GM23338 (cell line): ENCODE measurements around the gene CHD2. TPM values are rescaled to one million over a fixed set of nuclear protein-coding genes. Genes with fewer than 3 reads are reported as not detected.

Experiments used
- ATAC-seq: fragments of 200-7000 bp; cut with Tn5 transposase; 3 replicates; pipeline ENCODE4 v1.9.1; 2020
- DNase-seq: peaks from one replicate; pipeline ENCODE4 v3.0.0-alpha.2; 2015; ENCODE audit warnings: low spot score
- H2AFZ ChIP-seq: fragments of 200-600 bp; sonication (generic); 2 replicates; pipeline ENCODE4 v1.8.0; 2016; ENCODE audit warnings: antibody characterized with exemption, mild to moderate bottlenecking, moderate library complexity
- H3F3A ChIP-seq: fragments of 200-600 bp; sonication (generic); replicated peaks from 2 replicates; pipeline ENCODE4 v1.8.0; 2017; ENCODE audit warnings: antibody characterized with exemption, mixed run types, low read depth
- H3K27ac ChIP-seq: fragments of 200-600 bp; sonication (generic); 2 replicates; pipeline ENCODE4 v1.6.1; 2016; ENCODE audit warnings: low read depth
- H3K27me3 ChIP-seq: fragments of 200-600 bp; sonication (generic); 2 replicates; pipeline ENCODE4 v1.8.0; 2016; ENCODE audit warnings: mild to moderate bottlenecking, mixed run types, moderate library complexity; ENCODE audit not compliant: insufficient read depth
- H3K36me3 ChIP-seq: fragments of 200-600 bp; sonication (generic); 2 replicates; pipeline ENCODE4 v1.8.0; 2016; ENCODE audit warnings: mild to moderate bottlenecking; ENCODE audit not compliant: insufficient read depth
- H3K4me1 ChIP-seq: fragments of 200-600 bp; sonication (generic); 2 replicates; pipeline ENCODE4 v1.8.0; 2016; ENCODE audit warnings: mild to moderate bottlenecking, moderate library complexity; ENCODE audit not compliant: insufficient read depth
- H3K4me2 ChIP-seq: fragments of 200-600 bp; sonication (generic); 2 replicates; pipeline ENCODE4 v1.7.1; 2017; ENCODE audit warnings: mixed run types
- H3K4me3 ChIP-seq: fragments of 200-600 bp; sonication (generic); 2 replicates; pipeline ENCODE4 v1.6.1; 2016; ENCODE audit warnings: mixed run types
- H3K79me2 ChIP-seq: fragments of 200-600 bp; sonication (generic); replicated peaks from 2 replicates; pipeline ENCODE4 v1.8.0; 2017; ENCODE audit warnings: mild to moderate bottlenecking; ENCODE audit not compliant: insufficient read depth
- H3K9me2 ChIP-seq: fragments of 200-600 bp; sonication (generic); 2 replicates; pipeline ENCODE4 v1.8.0; 2017; ENCODE audit not compliant: insufficient read depth
- H4K20me1 ChIP-seq: fragments of 200-600 bp; sonication (generic); replicated peaks from 2 replicates; pipeline ENCODE4 v1.8.0; 2017; ENCODE audit warnings: mild to moderate bottlenecking; ENCODE audit not compliant: insufficient read depth
- H3K27ac Mint-ChIP-seq: 2 replicates; pipeline ENCODE4 v1.8.0; 2020; ENCODE audit warnings: inconsistent platforms, mild to moderate bottlenecking, moderate library complexity, mixed read lengths
- H3K27me3 Mint-ChIP-seq: 3 replicates; pipeline ENCODE4 v1.8.0; 2022; ENCODE audit warnings: low read depth, mild to moderate bottlenecking, moderate library complexity, mixed read lengths, inconsistent platforms; ENCODE audit not compliant: insufficient read depth, poor library complexity
- H3K36me3 Mint-ChIP-seq: 3 replicates; pipeline ENCODE4 v1.8.0; 2021; ENCODE audit warnings: low read depth, mild to moderate bottlenecking, inconsistent platforms, moderate library complexity, mixed read lengths
- H3K4me1 Mint-ChIP-seq: 3 replicates; pipeline ENCODE4 v1.8.0; 2020; ENCODE audit warnings: mild to moderate bottlenecking, inconsistent platforms, mixed read lengths
- H3K4me3 Mint-ChIP-seq: 3 replicates; pipeline ENCODE4 v1.8.0; 2021; ENCODE audit warnings: moderate library complexity, mild to moderate bottlenecking, inconsistent platforms, mixed read lengths
- H3K9me3 Mint-ChIP-seq: 3 replicates; pipeline ENCODE4 v1.8.0; 2020; ENCODE audit warnings: moderate library complexity, mild to moderate bottlenecking, inconsistent platforms, mixed read lengths
- CREB1 ChIP-seq: fragments of 250-450 bp; sonication (Bioruptor Pico); IDR thresholded peaks from 2 replicates; pipeline ENCODE4 v1.5.0; 2020; ENCODE audit warnings: low read depth, mild to moderate bottlenecking, moderate library complexity
- CTCF ChIP-seq, 2 experiments: fragments of 200-600 bp in 1 of 2; sonication (generic) in 1 of 2; conservative IDR thresholded peaks; 2 replicates each; pipeline versions ENCODE4 v1.5.1 to v1.6.1; 2016 to 2017; ENCODE audit warnings: antibody characterized with exemption in 2 of 2, low read depth in 2 of 2, mild to moderate bottlenecking in 2 of 2, moderate library complexity in 1 of 2
- ETS1 ChIP-seq: IDR thresholded peaks from 2 replicates; pipeline ENCODE4 v1.6.1; 2016; ENCODE audit warnings: antibody characterized with exemption
- EZH2 ChIP-seq: fragments of 200-600 bp; sonication (generic); IDR thresholded peaks from one replicate; pipeline ENCODE4 v1.8.0; 2017; ENCODE audit warnings: antibody characterized with exemption, mild to moderate bottlenecking, low read depth; ENCODE audit not compliant: unreplicated experiment
- EZH2phosphoT487 ChIP-seq: fragments of 200-600 bp; sonication (generic); IDR thresholded peaks from one replicate; pipeline ENCODE4 v1.8.1; 2018; ENCODE audit warnings: antibody characterized with exemption; ENCODE audit not compliant: unreplicated experiment
- JUNB ChIP-seq: IDR thresholded peaks from one replicate; pipeline ENCODE4 v1.6.1; 2016; ENCODE audit warnings: antibody characterized with exemption; ENCODE audit not compliant: unreplicated experiment
- NANOG ChIP-seq: IDR thresholded peaks from 2 replicates; pipeline ENCODE4 v1.6.1; 2016; ENCODE audit warnings: antibody characterized with exemption, borderline replicate concordance
- POLR2AphosphoS5 ChIP-seq: IDR thresholded peaks from 2 replicates; pipeline ENCODE4 v1.6.1; 2016; ENCODE audit warnings: antibody characterized with exemption, low read depth
- REST ChIP-seq: IDR thresholded peaks from one replicate; pipeline ENCODE4 v1.6.1; 2018; ENCODE audit warnings: antibody characterized with exemption; ENCODE audit not compliant: unreplicated experiment
- STAT1 ChIP-seq: IDR thresholded peaks from one replicate; pipeline ENCODE4 v1.6.1; 2016; ENCODE audit warnings: antibody characterized with exemption; ENCODE audit not compliant: unreplicated experiment
- ZNF114 ChIP-seq: fragments of 250-450 bp; sonication (Bioruptor Pico); IDR thresholded peaks from 2 replicates; pipeline ENCODE4 v1.5.0; 2020; ENCODE audit warnings: mild to moderate bottlenecking, moderate library complexity
- ZNF331 ChIP-seq: fragments of 250-450 bp; sonication (Bioruptor Pico); IDR thresholded peaks from 2 replicates; pipeline ENCODE4 v1.5.0; 2020; ENCODE audit warnings: low read depth, mild to moderate bottlenecking, moderate library complexity
- polyA plus RNA-seq: library from polyadenylated mRNA; unstranded; fragments of >200 nt; fragmentation: Nextera tagmentation; extraction: Ambion mirVana; gene quantifications from 2 replicates; pipeline ENCODE4 v1.2.1, GENCODE V29; 2016
- total RNA-seq: library from RNA; depleted of rRNA; stranded (reverse); fragments of >200 nt; shearing (Covaris generic); gene quantifications from 2 replicates; pipeline ENCODE4 v1.2.3, GENCODE V29; 2014
- TF ChIP-seq, protein P1 (sequence below): fragments of 250-450 bp; sonication (Bioruptor Pico); IDR thresholded peaks from 2 replicates; pipeline ENCODE4 v1.5.0; 2020; ENCODE audit warnings: mild to moderate bottlenecking, moderate library complexity

CHD2 gene
- total and polyA plus RNA-seq, 2 experiments from 2014 or later = 119 to 130 TPM

DNA sequence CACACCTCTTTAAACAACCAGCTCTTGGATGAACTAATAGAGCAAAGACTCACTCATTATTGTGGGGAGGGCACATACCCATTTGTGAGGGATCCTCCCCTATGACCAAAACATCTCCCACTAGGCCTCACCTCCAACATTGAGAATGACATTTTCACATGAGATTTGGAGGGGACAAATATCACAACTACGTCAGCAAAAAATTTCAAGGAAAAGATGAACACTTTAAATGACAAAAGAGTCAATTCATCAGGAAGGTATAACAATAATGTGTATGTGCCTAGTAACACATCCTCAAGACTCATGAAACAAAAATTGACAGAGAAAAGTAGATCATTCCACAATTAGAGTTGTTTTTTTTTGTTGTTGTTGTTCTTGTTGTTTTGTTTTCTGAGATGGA, 38.4 kb upstream of the CHD2 start:
- H3K27me3 Mint-ChIP-seq = peaks cover 1% of the 10 kb centered on the region
- H4K20me1 ChIP-seq = no peaks in the 10 kb centered on the region
- no peak for ATAC-seq
- no peaks in the 10 kb centered on the region for H3K36me3 ChIP-seq
- H3K4me1 Mint-ChIP-seq = no peaks in the 10 kb centered on the region
- no peaks in the 10 kb centered on the region for H3K79me2 ChIP-seq
- H3K27ac Mint-ChIP-seq = no peak overlapping the region
- no peaks in the 10 kb centered on the region for H3K36me3 Mint-ChIP-seq
- H3K9me2 ChIP-seq = no peaks in the 10 kb centered on the region
- H3K27ac ChIP-seq = no peak overlapping the region
- no peak overlapping the region for H3K4me3 ChIP-seq
- TF ChIP-seq EZH2phosphoT487 (no peak), ZNF331 (no peak), STAT1 (no peak), CTCF (conservative IDR thresholded peaks at IDR 0.05; ENCODE audit: low read depth in 2 of 2) (no peak), ZNF114 (no peak), CREB1 (CRISPR knock-in tag) (no peak), ETS1 (no peak), EZH2 (no peak), POLR2AphosphoS5 (no peak), NANOG (no peak), JUNB (no peak), REST (no peak)
- TF ChIP-seq, protein P1, sequence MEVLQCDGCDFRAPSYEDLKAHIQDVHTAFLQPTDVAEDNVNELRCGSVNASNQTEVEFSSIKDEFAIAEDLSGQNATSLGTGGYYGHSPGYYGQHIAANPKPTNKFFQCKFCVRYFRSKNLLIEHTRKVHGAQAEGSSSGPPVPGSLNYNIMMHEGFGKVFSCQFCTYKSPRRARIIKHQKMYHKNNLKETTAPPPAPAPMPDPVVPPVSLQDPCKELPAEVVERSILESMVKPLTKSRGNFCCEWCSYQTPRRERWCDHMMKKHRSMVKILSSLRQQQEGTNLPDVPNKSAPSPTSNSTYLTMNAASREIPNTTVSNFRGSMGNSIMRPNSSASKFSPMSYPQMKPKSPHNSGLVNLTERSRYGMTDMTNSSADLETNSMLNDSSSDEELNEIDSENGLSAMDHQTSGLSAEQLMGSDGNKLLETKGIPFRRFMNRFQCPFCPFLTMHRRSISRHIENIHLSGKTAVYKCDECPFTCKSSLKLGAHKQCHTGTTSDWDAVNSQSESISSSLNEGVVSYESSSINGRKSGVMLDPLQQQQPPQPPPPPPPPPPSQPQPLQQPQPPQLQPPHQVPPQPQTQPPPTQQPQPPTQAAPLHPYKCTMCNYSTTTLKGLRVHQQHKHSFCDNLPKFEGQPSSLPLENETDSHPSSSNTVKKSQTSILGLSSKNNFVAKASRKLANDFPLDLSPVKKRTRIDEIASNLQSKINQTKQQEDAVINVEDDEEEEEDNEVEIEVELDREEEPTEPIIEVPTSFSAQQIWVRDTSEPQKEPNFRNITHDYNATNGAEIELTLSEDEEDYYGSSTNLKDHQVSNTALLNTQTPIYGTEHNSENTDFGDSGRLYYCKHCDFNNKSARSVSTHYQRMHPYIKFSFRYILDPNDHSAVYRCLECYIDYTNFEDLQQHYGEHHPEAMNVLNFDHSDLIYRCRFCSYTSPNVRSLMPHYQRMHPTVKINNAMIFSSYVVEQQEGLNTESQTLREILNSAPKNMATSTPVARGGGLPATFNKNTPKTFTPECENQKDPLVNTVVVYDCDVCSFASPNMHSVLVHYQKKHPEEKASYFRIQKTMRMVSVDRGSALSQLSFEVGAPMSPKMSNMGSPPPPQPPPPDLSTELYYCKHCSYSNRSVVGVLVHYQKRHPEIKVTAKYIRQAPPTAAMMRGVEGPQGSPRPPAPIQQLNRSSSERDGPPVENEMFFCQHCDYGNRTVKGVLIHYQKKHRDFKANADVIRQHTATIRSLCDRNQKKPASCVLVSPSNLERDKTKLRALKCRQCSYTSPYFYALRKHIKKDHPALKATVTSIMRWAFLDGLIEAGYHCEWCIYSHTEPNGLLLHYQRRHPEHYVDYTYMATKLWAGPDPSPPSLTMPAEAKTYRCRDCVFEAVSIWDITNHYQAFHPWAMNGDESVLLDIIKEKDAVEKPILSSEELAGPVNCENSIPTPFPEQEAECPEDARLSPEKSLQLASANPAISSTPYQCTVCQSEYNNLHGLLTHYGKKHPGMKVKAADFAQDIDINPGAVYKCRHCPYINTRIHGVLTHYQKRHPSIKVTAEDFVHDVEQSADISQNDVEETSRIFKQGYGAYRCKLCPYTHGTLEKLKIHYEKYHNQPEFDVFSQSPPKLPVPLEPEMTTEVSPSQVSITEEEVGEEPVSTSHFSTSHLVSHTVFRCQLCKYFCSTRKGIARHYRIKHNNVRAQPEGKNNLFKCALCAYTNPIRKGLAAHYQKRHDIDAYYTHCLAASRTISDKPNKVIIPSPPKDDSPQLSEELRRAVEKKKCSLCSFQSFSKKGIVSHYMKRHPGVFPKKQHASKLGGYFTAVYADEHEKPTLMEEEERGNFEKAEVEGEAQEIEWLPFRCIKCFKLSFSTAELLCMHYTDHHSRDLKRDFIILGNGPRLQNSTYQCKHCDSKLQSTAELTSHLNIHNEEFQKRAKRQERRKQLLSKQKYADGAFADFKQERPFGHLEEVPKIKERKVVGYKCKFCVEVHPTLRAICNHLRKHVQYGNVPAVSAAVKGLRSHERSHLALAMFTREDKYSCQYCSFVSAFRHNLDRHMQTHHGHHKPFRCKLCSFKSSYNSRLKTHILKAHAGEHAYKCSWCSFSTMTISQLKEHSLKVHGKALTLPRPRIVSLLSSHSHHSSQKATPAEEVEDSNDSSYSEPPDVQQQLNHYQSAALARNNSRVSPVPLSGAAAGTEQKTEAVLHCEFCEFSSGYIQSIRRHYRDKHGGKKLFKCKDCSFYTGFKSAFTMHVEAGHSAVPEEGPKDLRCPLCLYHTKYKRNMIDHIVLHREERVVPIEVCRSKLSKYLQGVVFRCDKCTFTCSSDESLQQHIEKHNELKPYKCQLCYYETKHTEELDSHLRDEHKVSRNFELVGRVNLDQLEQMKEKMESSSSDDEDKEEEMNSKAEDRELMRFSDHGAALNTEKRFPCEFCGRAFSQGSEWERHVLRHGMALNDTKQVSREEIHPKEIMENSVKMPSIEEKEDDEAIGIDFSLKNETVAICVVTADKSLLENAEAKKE (CRISPR knock-in tag) = no peak
- H3K27me3 ChIP-seq = no peaks in the 10 kb centered on the region
- H3F3A ChIP-seq = no peaks in the 10 kb centered on the region
- H3K4me2 ChIP-seq = no peak overlapping the region
- H3K4me3 Mint-ChIP-seq = no peak overlapping the region
- DNase-seq = no peak
- H3K4me1 ChIP-seq = no peaks in the 10 kb centered on the region
- H2AFZ ChIP-seq = no peak overlapping the region
- H3K9me3 Mint-ChIP-seq = peaks cover 8% of the 10 kb centered on the region; the same call in 1 of the 3 replicates
